ENCODE data around the gene EIF2AK3.

Gene EIF2AK3

GRCh38 chr2:88667219-88667618 is 40.0 kb upstream of the EIF2AK3 start (continued):
- TF ChIP-seq, protein P1, sequence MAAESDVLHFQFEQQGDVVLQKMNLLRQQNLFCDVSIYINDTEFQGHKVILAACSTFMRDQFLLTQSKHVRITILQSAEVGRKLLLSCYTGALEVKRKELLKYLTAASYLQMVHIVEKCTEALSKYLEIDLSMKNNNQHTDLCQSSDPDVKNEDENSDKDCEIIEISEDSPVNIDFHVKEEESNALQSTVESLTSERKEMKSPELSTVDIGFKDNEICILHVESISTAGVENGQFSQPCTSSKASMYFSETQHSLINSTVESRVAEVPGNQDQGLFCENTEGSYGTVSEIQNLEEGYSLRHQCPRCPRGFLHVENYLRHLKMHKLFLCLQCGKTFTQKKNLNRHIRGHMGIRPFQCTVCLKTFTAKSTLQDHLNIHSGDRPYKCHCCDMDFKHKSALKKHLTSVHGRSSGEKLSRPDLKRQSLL (tag by site-specific recombination; IDR thresholded peaks at IDR 0.05), result no peak
- TF ChIP-seq, protein P2, sequence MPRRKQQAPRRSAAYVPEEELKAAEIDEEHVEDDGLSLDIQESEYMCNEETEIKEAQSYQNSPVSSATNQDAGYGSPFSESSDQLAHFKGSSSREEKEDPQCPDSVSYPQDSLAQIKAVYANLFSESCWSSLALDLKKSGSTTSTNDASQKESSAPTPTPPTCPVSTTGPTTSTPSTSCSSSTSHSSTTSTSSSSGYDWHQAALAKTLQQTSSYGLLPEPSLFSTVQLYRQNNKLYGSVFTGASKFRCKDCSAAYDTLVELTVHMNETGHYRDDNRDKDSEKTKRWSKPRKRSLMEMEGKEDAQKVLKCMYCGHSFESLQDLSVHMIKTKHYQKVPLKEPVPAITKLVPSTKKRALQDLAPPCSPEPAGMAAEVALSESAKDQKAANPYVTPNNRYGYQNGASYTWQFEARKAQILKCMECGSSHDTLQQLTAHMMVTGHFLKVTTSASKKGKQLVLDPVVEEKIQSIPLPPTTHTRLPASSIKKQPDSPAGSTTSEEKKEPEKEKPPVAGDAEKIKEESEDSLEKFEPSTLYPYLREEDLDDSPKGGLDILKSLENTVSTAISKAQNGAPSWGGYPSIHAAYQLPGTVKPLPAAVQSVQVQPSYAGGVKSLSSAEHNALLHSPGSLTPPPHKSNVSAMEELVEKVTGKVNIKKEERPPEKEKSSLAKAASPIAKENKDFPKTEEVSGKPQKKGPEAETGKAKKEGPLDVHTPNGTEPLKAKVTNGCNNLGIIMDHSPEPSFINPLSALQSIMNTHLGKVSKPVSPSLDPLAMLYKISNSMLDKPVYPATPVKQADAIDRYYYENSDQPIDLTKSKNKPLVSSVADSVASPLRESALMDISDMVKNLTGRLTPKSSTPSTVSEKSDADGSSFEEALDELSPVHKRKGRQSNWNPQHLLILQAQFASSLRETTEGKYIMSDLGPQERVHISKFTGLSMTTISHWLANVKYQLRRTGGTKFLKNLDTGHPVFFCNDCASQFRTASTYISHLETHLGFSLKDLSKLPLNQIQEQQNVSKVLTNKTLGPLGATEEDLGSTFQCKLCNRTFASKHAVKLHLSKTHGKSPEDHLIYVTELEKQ (tag by site-specific recombination; IDR thresholded peaks at IDR 0.05; ENCODE audit: borderline replicate concordance), result no peak
- TF ChIP-seq, protein P3, sequence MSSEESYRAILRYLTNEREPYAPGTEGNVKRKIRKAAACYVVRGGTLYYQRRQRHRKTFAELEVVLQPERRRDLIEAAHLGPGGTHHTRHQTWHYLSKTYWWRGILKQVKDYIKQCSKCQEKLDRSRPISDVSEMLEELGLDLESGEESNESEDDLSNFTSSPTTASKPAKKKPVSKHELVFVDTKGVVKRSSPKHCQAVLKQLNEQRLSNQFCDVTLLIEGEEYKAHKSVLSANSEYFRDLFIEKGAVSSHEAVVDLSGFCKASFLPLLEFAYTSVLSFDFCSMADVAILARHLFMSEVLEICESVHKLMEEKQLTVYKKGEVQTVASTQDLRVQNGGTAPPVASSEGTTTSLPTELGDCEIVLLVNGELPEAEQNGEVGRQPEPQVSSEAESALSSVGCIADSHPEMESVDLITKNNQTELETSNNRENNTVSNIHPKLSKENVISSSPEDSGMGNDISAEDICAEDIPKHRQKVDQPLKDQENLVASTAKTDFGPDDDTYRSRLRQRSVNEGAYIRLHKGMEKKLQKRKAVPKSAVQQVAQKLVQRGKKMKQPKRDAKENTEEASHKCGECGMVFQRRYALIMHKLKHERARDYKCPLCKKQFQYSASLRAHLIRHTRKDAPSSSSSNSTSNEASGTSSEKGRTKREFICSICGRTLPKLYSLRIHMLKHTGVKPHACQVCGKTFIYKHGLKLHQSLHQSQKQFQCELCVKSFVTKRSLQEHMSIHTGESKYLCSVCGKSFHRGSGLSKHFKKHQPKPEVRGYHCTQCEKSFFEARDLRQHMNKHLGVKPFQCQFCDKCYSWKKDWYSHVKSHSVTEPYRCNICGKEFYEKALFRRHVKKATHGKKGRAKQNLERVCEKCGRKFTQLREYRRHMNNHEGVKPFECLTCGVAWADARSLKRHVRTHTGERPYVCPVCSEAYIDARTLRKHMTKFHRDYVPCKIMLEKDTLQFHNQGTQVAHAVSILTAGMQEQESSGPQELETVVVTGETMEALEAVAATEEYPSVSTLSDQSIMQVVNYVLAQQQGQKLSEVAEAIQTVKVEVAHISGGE (tag by site-specific recombination; conservative IDR thresholded peaks at IDR 0.05; ENCODE audit: low read depth), result no peak
- no peak for TF ChIP-seq KLF1 (tag by site-specific recombination; IDR thresholded peaks at IDR 0.05)
- no peak for TF ChIP-seq ZNF621 (tag by site-specific recombination; IDR thresholded peaks at IDR 0.05)
- TF ChIP-seq, protein P4, sequence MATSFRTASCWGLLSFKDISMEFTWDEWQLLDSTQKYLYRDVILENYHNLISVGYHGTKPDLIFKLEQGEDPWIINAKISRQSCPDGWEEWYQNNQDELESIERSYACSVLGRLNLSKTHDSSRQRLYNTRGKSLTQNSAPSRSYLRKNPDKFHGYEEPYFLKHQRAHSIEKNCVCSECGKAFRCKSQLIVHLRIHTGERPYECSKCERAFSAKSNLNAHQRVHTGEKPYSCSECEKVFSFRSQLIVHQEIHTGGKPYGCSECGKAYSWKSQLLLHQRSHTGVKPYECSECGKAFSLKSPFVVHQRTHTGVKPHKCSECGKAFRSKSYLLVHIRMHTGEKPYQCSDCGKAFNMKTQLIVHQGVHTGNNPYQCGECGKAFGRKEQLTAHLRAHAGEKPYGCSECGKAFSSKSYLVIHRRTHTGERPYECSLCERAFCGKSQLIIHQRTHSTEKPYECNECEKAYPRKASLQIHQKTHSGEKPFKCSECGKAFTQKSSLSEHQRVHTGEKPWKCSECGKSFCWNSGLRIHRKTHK (tag by site-specific recombination; IDR thresholded peaks at IDR 0.05), result no peak
- no peak for TF ChIP-seq ZNF202 (tag by site-specific recombination; IDR thresholded peaks at IDR 0.05; ENCODE audit: borderline replicate concordance)

- CTCF ChIA-PET, result interaction anchor here (11.2 kb wide), 1 partner anchor 74 kb away, joined by 220 read pairs; no protein-coding TSS in a partner anchor
Measured at GRCh38 chr2:88666576-88666975, 39.3 kb upstream of the EIF2AK3 start.

More at GRCh38 chr2:88666576-88666975, 39.3 kb upstream of the EIF2AK3 start:
- Histone ChIP-seq H3K36me3 (ENCODE audit: control insufficient read depth in 2 of 2, insufficient read depth in 1 of 2, low read length in 2 of 2) (no peaks in the 10 kb centered on the region), H3K9me3 (ENCODE audit: control insufficient read depth, insufficient read depth, low read depth, low read length) (no peaks in the 10 kb centered on the region), H3K27ac (ENCODE audit: extremely low read depth, low read depth, low read length) (no peak overlapping the region), H3K4me1 (ENCODE audit: control insufficient read depth, insufficient read depth, low read length) (no peaks in the 10 kb centered on the region), H3K4me3 (ENCODE audit: low read depth, low read length) (no peak overlapping the region)
- TF ChIP-seq MZF1 (tag by site-specific recombination; IDR thresholded peaks at IDR 0.05; ENCODE audit: borderline replicate concordance) (no peak), ZNF112 (tag by site-specific recombination; IDR thresholded peaks at IDR 0.05) (no peak), EGR2 (tag by site-specific recombination; IDR thresholded peaks at IDR 0.05; ENCODE audit: low read depth) (no peak), ZNF510 (tag by site-specific recombination; IDR thresholded peaks at IDR 0.05; ENCODE audit: insufficient replicate concordance) (no peak), ZBTB44 (tag by site-specific recombination; IDR thresholded peaks at IDR 0.05) (no peak), ZNF423 (tag by site-specific recombination; IDR thresholded peaks at IDR 0.05) (no peak)
- POLR2A ChIA-PET, result no interaction called here
